H1 (cell line): ENCODE results near the gene SEPTIN1. TPM values are rescaled to one million over a fixed set of nuclear protein-coding genes. Genes with fewer than 3 reads are reported as not detected.
A peak's percentile ranks its signal among the peaks of the same experiment; 100 is the strongest.
"Not testable (repeated sequence)": the region's sequence is repeated elsewhere in the genome, so short reads cannot be mapped to it uniquely, and the experiment has no call there.

Source experiments
- CTCF ChIA-PET: fragments of 300-600 bp; sonication (Branson Sonifier 250); formaldehyde crosslinking; loops from one replicate; lab custom pipeline; 2021; ENCODE audit not compliant: partially characterized antibody; lab: Charles Lee
- POLR2A ChIA-PET: fragments of 300-600 bp; sonication (Branson Sonifier 250); formaldehyde crosslinking; loops from one replicate; lab custom pipeline; 2021; ENCODE audit warnings: inconsistent platforms; ENCODE audit not compliant: partially characterized antibody; lab: Charles Lee
- DNase-seq, 2 experiments: peaks; one replicate each; pipeline versions ENCODE4 v3.0.0 to v3.0.0-alpha.2; 2010 to 2022; ENCODE audit warnings: low spot score in 2 of 2, low read depth in 1 of 2, mixed read lengths in 1 of 2
- FAIRE-seq: peaks from 2 replicates; lab custom pipeline; 2011; peaks lifted over from hg19 to GRCh38; lab: Jason Lieb, UNC
- H2AFZ ChIP-seq: 2 replicates; pipeline ENCODE4 v1.8.1; 2012; ENCODE audit warnings: low read length, inconsistent platforms
- H2AK5ac ChIP-seq: 2 replicates; pipeline ENCODE4 v1.6.1; 2013; ENCODE audit warnings: low read depth, low read length
- H2BK120ac ChIP-seq: replicated peaks from 2 replicates; pipeline ENCODE3; 2013; ENCODE audit warnings: low read depth, low read length, inconsistent platforms
- H2BK12ac ChIP-seq: 2 replicates; pipeline ENCODE4 v1.6.1; 2013; ENCODE audit warnings: low read depth, low read length
- H2BK15ac ChIP-seq: 2 replicates; pipeline ENCODE4 v1.6.1; 2013; ENCODE audit warnings: low read length
- H2BK20ac ChIP-seq: 2 replicates; pipeline ENCODE4 v1.6.1; 2013; ENCODE audit warnings: low read length
- H2BK5ac ChIP-seq: 2 replicates; pipeline ENCODE4 v1.6.1; 2013; ENCODE audit warnings: low read depth, low read length
- H3K14ac ChIP-seq: 2 replicates; pipeline ENCODE4 v1.6.1; 2013; ENCODE audit warnings: inconsistent platforms; ENCODE audit not compliant: insufficient read length
- H3K18ac ChIP-seq: 2 replicates; pipeline ENCODE4 v1.6.1; 2013; ENCODE audit warnings: low read length; ENCODE audit errors: extremely low read depth
- H3K23ac ChIP-seq: 2 replicates; pipeline ENCODE4 v1.6.1; 2013; ENCODE audit warnings: inconsistent platforms; ENCODE audit not compliant: insufficient read length
- H3K23me2 ChIP-seq: 2 replicates; pipeline ENCODE4 v1.6.1; 2013; ENCODE audit warnings: low read depth, low read length
- H3K27ac ChIP-seq: 2 replicates; pipeline ENCODE4 v1.6.1; 2011; ENCODE audit warnings: low read depth, low read length, inconsistent platforms
- H3K27me3 ChIP-seq, 4 experiments: replicated peaks in 1 of 4; 1 replicate in 1 of 4; 2 replicates in 3 of 4; pipeline versions ENCODE4 v1.6.1 to v1.8.1; 2011 to 2013; ENCODE audit warnings: low read length in 3 of 4, mild to moderate bottlenecking in 3 of 4, inconsistent platforms in 2 of 4, mixed read lengths in 2 of 4, moderate library complexity in 1 of 4; ENCODE audit not compliant: control insufficient read depth in 3 of 4, insufficient read depth in 3 of 4; ENCODE audit errors: extremely low read depth in 1 of 4
- H3K36me3 ChIP-seq, 4 experiments: 2 replicates each; pipeline versions ENCODE4 v1.6.1 to v1.8.1; 2011 to 2013; ENCODE audit warnings: mild to moderate bottlenecking in 4 of 4, low read length in 3 of 4, moderate library complexity in 2 of 4, control low read depth in 1 of 4, inconsistent platforms in 1 of 4; ENCODE audit not compliant: insufficient read depth in 4 of 4, control insufficient read depth in 2 of 4
- H3K4ac ChIP-seq: replicated peaks from 2 replicates; pipeline ENCODE3; 2013; ENCODE audit warnings: low read length, low read depth, mixed read lengths, inconsistent platforms; ENCODE audit not compliant: insufficient read length
- H3K4me1 ChIP-seq, 4 experiments: replicated peaks in 1 of 4; 1 replicate in 1 of 4; 2 replicates in 3 of 4; pipeline versions ENCODE4 v1.6.1 to v1.8.1; 2011 to 2013; ENCODE audit warnings: low read length in 3 of 4, inconsistent platforms in 2 of 4, mixed read lengths in 1 of 4; ENCODE audit not compliant: insufficient read depth in 4 of 4, control insufficient read depth in 3 of 4
- H3K4me2 ChIP-seq, 2 experiments: 2 replicates each; pipeline versions ENCODE4 v1.6.1 to v1.8.1; 2011 to 2013; ENCODE audit warnings: low read depth in 2 of 2, low read length in 2 of 2, control low read depth in 1 of 2, inconsistent platforms in 1 of 2, mild to moderate bottlenecking in 1 of 2; ENCODE audit not compliant: insufficient read depth in 1 of 2
- H3K4me3 ChIP-seq, 4 experiments: fragments of 200-600, 300-600 bp in 1 of 4; sonication (generic), shearing (Covaris generic), sonication (Bioruptor Twin) in 1 of 4; 2 replicates each; pipeline versions ENCODE4 v1.5.1 to v1.8.1; 2011 to 2016; ENCODE audit warnings: low read length in 4 of 4, low read depth in 3 of 4, control low read depth in 2 of 4, inconsistent platforms in 2 of 4, mild to moderate bottlenecking in 2 of 4, mixed read lengths in 1 of 4, moderate library complexity in 1 of 4; ENCODE audit not compliant: insufficient read depth in 2 of 4; ENCODE audit errors: extremely low read depth in 1 of 4
- H3K56ac ChIP-seq: replicated peaks from 2 replicates; pipeline ENCODE3; 2013; ENCODE audit warnings: low read depth, mild to moderate bottlenecking, mixed read lengths, low read length, inconsistent platforms; ENCODE audit not compliant: insufficient read length
- H3K79me1 ChIP-seq: 2 replicates; pipeline ENCODE4 v1.6.1; 2013; ENCODE audit warnings: low read depth, low read length, control low read depth
- H3K79me2 ChIP-seq, 2 experiments: 2 replicates each; pipeline versions ENCODE4 v1.6.1 to v1.8.1; 2012 to 2013; ENCODE audit warnings: low read length in 2 of 2, mild to moderate bottlenecking in 2 of 2, inconsistent platforms in 1 of 2; ENCODE audit not compliant: insufficient read depth in 2 of 2, control insufficient read depth in 1 of 2
- H3K9ac ChIP-seq, 4 experiments: replicated peaks in 1 of 4; 1 replicate in 1 of 4; 2 replicates in 3 of 4; pipeline versions ENCODE4 v1.6.1 to v1.8.1; 2011 to 2013; ENCODE audit warnings: low read depth in 3 of 4, low read length in 3 of 4, control low read depth in 2 of 4, mild to moderate bottlenecking in 2 of 4, moderate library complexity in 2 of 4, inconsistent platforms in 1 of 4; ENCODE audit errors: extremely low read depth in 1 of 4
- H3K9me3 ChIP-seq, 2 experiments: 2 replicates each; pipeline versions ENCODE4 v1.6.1 to v1.8.1; 2012 to 2013; ENCODE audit warnings: mild to moderate bottlenecking in 2 of 2, moderate library complexity in 2 of 2, control low read depth in 1 of 2, inconsistent platforms in 1 of 2, low read depth in 1 of 2, low read length in 1 of 2, mixed read lengths in 1 of 2; ENCODE audit not compliant: insufficient read depth in 2 of 2
- H4K20me1 ChIP-seq, 2 experiments: replicated peaks in 1 of 2; 2 replicates each; pipeline versions ENCODE3 to v1.8.1; 2011 to 2013; ENCODE audit warnings: inconsistent platforms in 2 of 2, low read length in 2 of 2, mild to moderate bottlenecking in 1 of 2; ENCODE audit not compliant: insufficient read depth in 2 of 2, control insufficient read depth in 1 of 2
- H4K5ac ChIP-seq: 2 replicates; pipeline ENCODE4 v1.6.1; 2013; ENCODE audit warnings: low read length, low read depth, mixed read lengths, inconsistent platforms; ENCODE audit not compliant: insufficient read length
- H4K8ac ChIP-seq: 2 replicates; pipeline ENCODE4 v1.8.0; 2013; ENCODE audit warnings: mild to moderate bottlenecking, moderate library complexity, low read length, inconsistent platforms; ENCODE audit not compliant: insufficient read depth; ENCODE audit errors: extremely low read depth
- H4K91ac ChIP-seq: replicated peaks from 2 replicates; pipeline ENCODE3; 2013; ENCODE audit warnings: low read length, mixed read lengths, inconsistent platforms; ENCODE audit not compliant: insufficient read length
- PHF8 ChIP-seq: fragments of 200-600 bp; sonication (generic); conservative IDR thresholded peaks from 2 replicates; pipeline ENCODE4 v1.7.1; 2012; ENCODE audit warnings: low read depth, mild to moderate bottlenecking, inconsistent platforms, low read length, moderate library complexity
- POLR2A ChIP-seq, 2 experiments: IDR thresholded peaks; 1 replicate in 1 of 2; 2 replicates in 1 of 2; pipeline ENCODE4 v1.6.1; 2011; ENCODE audit warnings: low read depth in 2 of 2, low read length in 2 of 2, mild to moderate bottlenecking in 2 of 2; ENCODE audit errors: control extremely low read depth in 1 of 2
- POLR2AphosphoS5 ChIP-seq: IDR thresholded peaks from 2 replicates; pipeline ENCODE4 v1.6.1; 2011; ENCODE audit warnings: low read depth, low read length
- RBBP5 ChIP-seq: IDR thresholded peaks from 2 replicates; pipeline ENCODE4 v1.7.1; 2012; ENCODE audit warnings: low read depth, mild to moderate bottlenecking, inconsistent platforms, low read length, moderate library complexity, borderline replicate concordance
- TBP ChIP-seq: IDR thresholded peaks from 2 replicates; pipeline ENCODE4 v1.6.1; 2011; ENCODE audit warnings: low read depth, low read length, improper control_type of control experiment
- WGBS, 2 experiments: shearing (Covaris generic) in 1 of 2; methylation state at CpG; one replicate each; pipeline versions ENCODE4 v1.1.6 to v1.1.7; 2013 to 2015; ENCODE audit warnings: low lambda C conversion rate in 2 of 2, mixed read lengths in 2 of 2, inconsistent platforms in 1 of 2, low coverage in 1 of 2, missing lambda C conversion rate in 1 of 2; ENCODE audit not compliant: insufficient replicate concordance in 2 of 2, insufficient coverage in 1 of 2, insufficient read length in 1 of 2; ENCODE audit errors: extremely low coverage in 1 of 2, missing lambda C conversion rate in 1 of 2; 5-methylcytosine and 5-hydroxymethylcytosine counted together
- polyA plus RNA-seq, 7 experiments: library from polyadenylated mRNA; depleted of rRNA in 3 of 7; stranded (reverse) in 5 of 7; unstranded in 2 of 7; fragments of >200 nt in 5 of 7; fragments of 200-250 nt in 2 of 7; gene quantifications; 1 replicate in 5 of 7; 2 replicates in 1 of 7; 4 replicates in 1 of 7; pipeline versions ENCODE4 v1.2.1 to v1.2.3, GENCODE V29; 2011 to 2013; ENCODE audit warnings: missing spikeins in 2 of 7, mixed read lengths in 2 of 7
- total RNA-seq: library from RNA; stranded (reverse); fragmentation: NEBNext Ultra II Directional; extraction: Animal tissue kit (Norgen Biotek cat#: 25700); gene quantifications from 2 replicates; pipeline ENCODE4 v1.2.1, GENCODE V29; 2021

The SEPTIN1 gene
- total and polyA plus RNA-seq, 2 of the 8 experiments (the other 6 are each of a cell fraction or from before 2014, with no cell fraction given) = 0.24 to 1.4 TPM

GRCh38 chr16:30335028-30335597, 47.2 kb downstream of the SEPTIN1 start:
- H2BK5ac ChIP-seq, FAIRE-seq, H3K4me1 ChIP-seq, H3K36me3 ChIP-seq, H4K20me1 ChIP-seq, H3K79me1 ChIP-seq, H3K27ac ChIP-seq, H3K18ac ChIP-seq, H4K8ac ChIP-seq, H4K91ac ChIP-seq, H2BK12ac ChIP-seq, H3K27me3 ChIP-seq, H2BK120ac ChIP-seq, H3K23me2 ChIP-seq, H3K4ac ChIP-seq, H2BK15ac ChIP-seq, H2AK5ac ChIP-seq, H2BK20ac ChIP-seq, H4K5ac ChIP-seq, H3K14ac ChIP-seq, H3K23ac ChIP-seq, H3K9me3 ChIP-seq: not testable (repeated sequence)
- Histone ChIP-seq H3K4me2 (peak overlapping the region; percentile 7 to 50; a peak in 3 of 4 replicates), H3K9ac (peak overlapping the region; percentile 8 to 85 (median 61)), H3K4me3 (peak overlapping the region; percentile 58 to 97 (median 66)), H3K79me2 (peaks cover 0 to 16% of the 10 kb centered on the region in 2 experiments; a peak in 2 of 4 replicates), H3K56ac (peak overlapping the region; percentile 64), H2AFZ (peak overlapping the region; percentile 12; the same call in 1 of the 2 replicates)
- CTCF ChIA-PET = interaction anchor here (2.6 kb wide), 1 partner anchor 12 kb away, joined by 6 read pairs; no protein-coding TSS in a partner anchor
- POLR2A ChIA-PET = interaction anchor here (1.3 to 2.0 kb wide), 3 partner anchors 20 to 70 kb away, joined by 5 to 6 read pairs (median 5); partner anchors contain the start of gene CD2BP2
- TF ChIP-seq PHF8 (peak; percentile 69; the same call in 1 of the 2 replicates), POLR2A (IDR thresholded peaks at IDR 0.05; ENCODE audit: control extremely low read depth in 1 of 2, low read depth in 2 of 2, low read length in 2 of 2) (peak in 1 of 2 experiments; percentile 56; a peak in 1 of 3 replicates), POLR2AphosphoS5 (peak; percentile 53; the same call in 1 of the 2 replicates), TBP (peak; percentile 38; the same call in 1 of the 2 replicates), RBBP5 (peak; percentile 42; the same call in 1 of the 2 replicates)
- peak in 1 of 2 experiments; percentile 88 for DNase-seq
- WGBS, 2 experiments = 1% methylated on average over 41 of the region's 70 CpGs; no CpG with 5 or more reads in 1 of the 2 experiments
